Ishikawa (cell line): ENCODE data around the gene DUSP16.

Source experiments
- CREB1 ChIP-seq: IDR thresholded peaks from 2 replicates; pipeline ENCODE4 v1.6.1; 2012; ENCODE audit warnings: low read depth
- RAD21 ChIP-seq: IDR thresholded peaks from 2 replicates; pipeline ENCODE4 v1.6.1; 2012; ENCODE audit warnings: low read depth
- TAF1 ChIP-seq: IDR thresholded peaks from 2 replicates; pipeline ENCODE4 v1.6.1; 2012; ENCODE audit warnings: low read depth, mild to moderate bottlenecking
- TF ChIP-seq, protein P1 (sequence below): IDR thresholded peaks from 2 replicates; pipeline ENCODE4 v1.6.1; 2012

DNA sequence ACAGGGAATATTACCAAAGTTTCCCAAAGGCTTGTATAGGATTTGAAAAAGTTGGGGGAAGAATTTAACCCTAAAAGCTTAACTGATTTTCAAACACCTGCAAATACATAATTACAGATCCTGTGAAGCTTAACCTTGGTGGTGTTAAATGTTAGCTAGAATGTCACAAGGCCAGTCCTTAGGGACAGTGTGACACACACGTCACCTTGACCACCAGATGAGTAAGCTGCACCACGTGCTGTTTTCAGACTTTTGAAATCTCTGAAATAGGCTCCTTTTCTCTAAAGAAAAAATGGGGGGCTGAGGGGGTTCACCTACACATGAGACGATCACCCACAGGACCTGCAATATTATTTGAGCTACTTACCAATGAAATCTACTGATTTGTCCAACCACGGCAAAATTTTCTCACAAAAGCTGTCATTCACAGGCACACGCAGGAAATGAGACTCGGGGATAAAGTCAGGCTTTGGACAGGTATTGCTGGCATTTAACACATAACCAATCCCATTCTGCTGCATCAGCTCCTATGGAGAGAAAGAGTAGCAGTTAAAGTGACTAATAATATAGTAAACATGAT is 75.9 kb downstream of the DUSP16 start:
- TF ChIP-seq, protein P1, sequence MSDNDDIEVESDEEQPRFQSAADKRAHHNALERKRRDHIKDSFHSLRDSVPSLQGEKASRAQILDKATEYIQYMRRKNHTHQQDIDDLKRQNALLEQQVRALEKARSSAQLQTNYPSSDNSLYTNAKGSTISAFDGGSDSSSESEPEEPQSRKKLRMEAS = no peak
- TF ChIP-seq TAF1 (no peak), CREB1 (no peak), RAD21 (no peak)
